Right cardiac atrium (tissue), 5 donors: Measurements from ENCODE around the gene MPV17L2. TPM values are rescaled to one million over a fixed set of nuclear protein-coding genes. Genes with fewer than 3 reads are reported as not detected.
"Not testable (repeated sequence)": the region's sequence is repeated elsewhere in the genome, so short reads cannot be mapped to it uniquely, and the experiment has no call there.

ENCODE experiments used
- ATAC-seq, 2 donors: fragments of 200-7000 bp; cut with Tn5 transposase; one replicate each; pipeline versions ENCODE4 v1.8.0 to v1.9.1; 2020; ENCODE audit warnings: moderate library complexity in 2 of 2, mild to moderate bottlenecking in 1 of 2
- DNase-seq, 3 donors: peaks; one replicate each; pipeline ENCODE4 v3.0.0-alpha.2; 2020
- H3K27ac ChIP-seq: one replicate; pipeline ENCODE4 v1.5.1; 2013; ENCODE audit warnings: mild to moderate bottlenecking, low read length, control low read depth, moderate library complexity
- H3K27me3 ChIP-seq: one replicate; pipeline ENCODE4 v1.6.1; 2013; ENCODE audit not compliant: control insufficient read depth, insufficient read depth
- H3K4me1 ChIP-seq: one replicate; pipeline ENCODE4 v1.6.1; 2013; ENCODE audit warnings: low read length; ENCODE audit not compliant: control insufficient read depth, insufficient read depth
- H3K4me3 ChIP-seq: one replicate; pipeline ENCODE4 v1.5.1; 2013; ENCODE audit warnings: low read length, control low read depth
- H3K9me3 ChIP-seq: one replicate; pipeline ENCODE4 v1.6.1; 2013; ENCODE audit warnings: low read length; ENCODE audit not compliant: control insufficient read depth
- WGBS: extraction: QIAGEN DNeasy Blood & Tissue Kit; methylation state at CpG from one replicate; pipeline ENCODE4 v1.1.7; 2013; 5-methylcytosine and 5-hydroxymethylcytosine counted together
- intact Hi-C, 4 donors: fragments of 100-400 bp; cut with DNase I; formaldehyde crosslinking; loops; one replicate each; pipeline versions ENCODE4 v1.11.0 to v1.14.0; 2022 to 2023
- polyA plus RNA-seq: library from polyadenylated mRNA; stranded (reverse); fragments of 200-250 nt; gene quantifications from one replicate; pipeline ENCODE4 v1.2.3, GENCODE V29; 2013
- total RNA-seq, 4 donors: library from RNA; stranded (reverse); fragmentation: NEBNext Ultra II Directional; extraction: Animal tissue kit (Norgen Biotek cat#: 25700); gene quantifications; one replicate each; pipeline ENCODE4 v1.2.1, GENCODE V29; 2021
- donor health status: healthy with polysubstance abuse.
- donor health status: DM: no; HTN: yes; CAD: no.
- donor health status: DM: no; HTN: no; CAD: no.
- donor health status: DM: no; HTN: yes; CAD: no; lungs with severe emphysema.
- donor health status: DM: yes; HTN: yes; CAD: no.

MPV17L2 gene
- total and polyA plus RNA-seq, 5 donors, result 8.0 to 19.5 (median 11.4) TPM

DNA sequence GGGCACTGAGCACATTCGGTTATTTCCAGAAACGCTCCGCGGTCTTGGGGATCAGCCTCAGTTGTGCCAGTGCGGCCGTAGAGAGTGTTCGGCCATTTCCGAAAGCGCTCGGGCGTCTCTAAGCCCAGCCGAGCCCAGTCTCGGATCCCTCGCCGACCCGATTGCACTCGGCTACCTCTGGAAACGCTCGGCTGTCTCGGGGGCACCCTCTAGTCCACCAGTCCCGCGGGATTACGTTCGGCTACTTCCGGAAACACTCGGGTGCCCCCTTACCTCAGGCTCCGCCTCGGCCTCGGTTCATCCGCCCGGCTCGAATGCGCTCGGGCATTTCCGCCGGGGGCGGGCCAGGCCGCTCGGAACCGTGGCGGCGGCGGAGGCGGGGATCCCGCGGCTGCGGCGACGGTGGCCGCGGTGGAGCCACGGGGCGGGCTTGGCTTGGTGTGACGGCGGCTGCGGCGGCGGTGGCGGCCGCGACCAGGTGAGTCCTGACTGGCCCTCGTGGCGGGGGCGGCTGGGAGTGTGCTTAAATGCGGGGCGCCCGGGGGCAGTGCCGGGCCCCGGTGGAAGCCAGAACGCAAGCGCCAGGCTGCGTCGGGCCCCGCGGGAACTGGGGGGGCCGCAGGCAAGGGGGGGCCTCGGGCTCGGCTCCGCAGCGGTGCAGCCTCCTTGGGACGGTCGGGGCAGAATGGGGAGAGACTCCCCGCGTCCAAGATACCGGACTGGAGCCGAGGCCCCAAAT lies 40.0 kb upstream of the MPV17L2 start, which contains the start of gene PIK3R2:
PIK3R2 (plus strand) TSS at position 347 of the 739 bp plus-strand sequence. CDS start 2,717 bp downstream, outside the sequence.
- under 1% methylated on average over 86 of the region's 86 CpGs for whole genome bisulfite sequencing
- peaks cover 11% of the 10 kb centered on the region for H3K4me1 ChIP-seq
- intact Hi-C loops, result loop anchor here in 2 of 4 donors (5.0 kb wide), 1 partner anchor 36 kb away; no protein-coding TSS in a partner anchor
- H3K9me3 ChIP-seq, result no peaks in the 10 kb centered on the region
- peak; percentile 91 to 92 for ATAC-seq
- DNase-seq, result peak; percentile 100
- H3K27me3 ChIP-seq, result no peaks in the 10 kb centered on the region
- peak within 1 kb of the TSS; percentile 84 for H3K4me3 ChIP-seq
- H3K27ac ChIP-seq, result peak within 1 kb of the TSS; percentile 99

DNA sequence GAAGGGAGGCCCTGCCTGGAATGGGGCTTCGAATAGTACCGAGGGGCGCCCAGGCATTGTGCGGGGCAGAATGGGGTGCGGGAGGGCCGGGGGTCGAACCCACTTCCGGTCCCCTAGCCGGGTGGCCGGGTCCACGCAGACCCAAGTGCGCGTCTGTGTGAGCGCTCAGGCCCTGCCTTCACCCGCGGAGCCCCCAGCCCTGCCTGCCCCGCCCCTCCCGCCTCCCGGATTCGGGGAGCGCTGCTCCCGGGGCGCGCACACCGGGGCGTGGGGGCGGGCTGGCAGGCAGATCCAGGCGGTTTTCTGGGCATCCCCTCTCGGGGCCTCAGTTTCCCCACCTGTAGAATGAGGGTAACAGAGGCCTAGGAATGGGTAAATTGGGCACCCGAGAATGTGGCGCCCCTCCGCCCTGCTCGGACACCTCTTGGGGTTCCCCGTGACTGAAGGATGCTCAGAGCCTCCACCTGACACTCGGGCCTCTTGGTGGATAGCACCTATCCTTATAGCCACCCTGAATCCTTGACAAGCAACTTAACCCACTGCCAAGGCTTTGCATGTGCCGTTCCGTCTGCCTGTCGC lies 39.4 kb upstream of the MPV17L2 start:
- peak; percentile 49 to 80 (median 72) for DNase-seq
- 3% methylated on average over 38 of the region's 38 CpGs for WGBS
- Histone ChIP-seq H3K4me1 (peaks cover 11% of the 10 kb centered on the region), H3K27me3 (no peaks in the 10 kb centered on the region), H3K4me3 (peak overlapping the region; percentile 84), H3K9me3 (no peaks in the 10 kb centered on the region), H3K27ac (peak overlapping the region; percentile 79)
- intact Hi-C loops, result loop anchor here in 2 of 4 donors (5.0 kb wide), 1 partner anchor 36 kb away; no protein-coding TSS in a partner anchor
- ATAC-seq, result peak in 1 of 2 donors; percentile 2

DNA sequence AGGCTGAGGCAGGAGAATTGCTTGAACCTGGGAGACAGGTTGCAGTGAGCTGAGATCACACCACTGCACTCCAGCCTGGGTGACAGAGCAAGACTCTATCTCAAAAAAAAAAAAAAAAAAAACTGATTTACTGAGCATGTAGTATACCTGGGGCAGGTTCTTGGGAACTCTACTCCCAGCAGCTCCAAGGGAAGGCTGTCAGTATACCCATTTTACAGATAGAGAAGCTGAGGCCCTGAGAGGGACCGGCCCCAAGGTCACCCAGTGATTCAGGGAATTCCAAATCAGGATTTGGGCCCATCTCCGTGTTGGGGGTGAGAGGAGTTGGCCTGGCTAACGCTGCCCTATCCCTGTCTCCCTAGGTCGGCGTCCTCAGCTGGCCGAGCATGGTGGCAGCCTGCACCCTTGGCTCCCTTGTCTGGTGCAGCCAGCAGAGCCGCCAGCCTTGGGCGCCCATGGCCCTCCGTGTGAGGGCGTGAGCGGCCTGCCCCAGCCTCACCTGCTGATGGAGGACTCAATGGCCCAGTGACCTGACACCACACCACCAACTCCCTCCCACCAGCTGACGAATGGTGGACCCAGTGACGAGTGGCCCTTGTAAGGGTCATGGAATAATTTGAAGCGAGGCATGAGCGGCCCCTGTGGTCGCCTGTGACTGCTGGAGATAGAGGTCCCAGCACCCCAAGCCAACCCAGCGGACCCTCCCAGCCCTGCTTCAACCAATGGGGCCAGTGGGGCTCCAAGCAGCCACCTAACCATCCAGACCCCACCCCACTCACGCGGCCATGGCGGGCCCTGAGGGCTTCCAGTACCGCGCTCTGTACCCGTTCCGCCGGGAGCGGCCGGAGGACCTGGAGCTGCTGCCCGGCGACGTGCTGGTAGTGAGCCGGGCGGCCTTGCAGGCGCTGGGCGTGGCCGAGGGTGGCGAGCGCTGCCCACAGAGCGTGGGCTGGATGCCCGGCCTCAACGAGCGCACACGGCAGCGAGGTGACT lies 37.6 kb upstream of the MPV17L2 start:
- Histone ChIP-seq H3K4me1 (peaks cover 12% of the 10 kb centered on the region), H3K27me3 (no peaks in the 10 kb centered on the region), H3K4me3 (no peak overlapping the region), H3K27ac (no peak overlapping the region), H3K9me3 (no peaks in the 10 kb centered on the region)
- intact Hi-C loops, result no loop called here
- DNase-seq, result peak in 1 of 3 donors; percentile 58
- no peak for ATAC-seq
- 95% methylated on average over 43 of the region's 43 CpGs for WGBS

DNA sequence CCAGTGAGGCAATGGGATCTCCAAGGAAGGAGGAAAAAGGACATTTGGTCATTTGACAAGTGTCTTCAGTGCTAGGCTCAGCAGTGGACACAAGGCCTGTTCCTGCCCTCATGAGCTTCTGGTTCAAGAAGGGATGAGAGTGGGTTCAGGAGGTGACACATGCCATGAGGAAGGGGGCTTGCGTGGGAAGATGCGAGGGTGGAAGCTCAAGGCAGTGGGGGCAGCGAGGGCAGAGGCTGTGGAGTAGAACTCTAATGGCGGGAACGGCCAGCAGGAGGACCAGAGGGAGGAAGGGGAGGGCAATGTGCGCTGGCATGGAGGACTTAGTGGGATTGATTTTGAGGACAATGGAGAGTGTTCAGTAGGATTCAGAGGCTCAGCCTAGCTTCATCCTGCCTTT lies 36.8 kb upstream of the MPV17L2 start:
- DNase-seq, result no peak
- no peak overlapping the region for H3K27ac ChIP-seq
- no peaks in the 10 kb centered on the region for H3K27me3 ChIP-seq
- intact Hi-C loops, result no loop called here
- H3K4me1 ChIP-seq, result peaks cover 13% of the 10 kb centered on the region
- no peaks in the 10 kb centered on the region for H3K9me3 ChIP-seq
- no peak for ATAC-seq
- 95% methylated on average over 5 of the region's 6 CpGs for WGBS
- no peak overlapping the region for H3K4me3 ChIP-seq

DNA sequence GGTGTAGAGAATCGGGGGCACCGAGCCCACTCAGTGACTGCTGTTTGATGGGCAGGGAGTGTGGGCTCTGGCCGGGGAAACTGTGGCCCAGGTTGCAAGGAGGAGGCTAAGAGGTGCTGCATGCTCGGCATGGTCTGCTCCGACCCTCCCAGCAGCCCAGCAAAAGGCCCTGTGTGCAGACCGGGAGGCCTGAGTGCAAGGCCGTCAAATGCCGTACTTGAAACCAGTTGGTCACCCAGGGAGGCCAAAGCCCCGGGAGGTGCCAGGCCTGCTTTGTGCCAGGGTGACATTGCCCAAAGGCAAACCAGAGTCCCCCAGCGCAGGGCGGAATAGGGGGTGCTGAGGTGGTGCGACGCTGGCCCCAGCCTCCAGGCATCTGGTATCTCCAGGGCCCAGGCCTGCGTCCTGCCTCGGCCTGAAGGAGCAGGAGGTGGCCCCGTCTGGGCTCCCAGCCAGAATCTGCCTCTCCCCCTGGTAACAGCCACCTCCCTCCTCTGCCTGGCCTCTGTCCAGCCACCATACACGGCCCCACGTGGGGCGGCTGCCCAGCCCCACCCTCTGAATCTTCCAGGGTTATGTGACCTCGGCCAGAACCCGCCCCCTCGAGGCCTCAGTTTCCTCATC lies 36.1 kb upstream of the MPV17L2 start:
- H3K4me3 ChIP-seq, result no peak overlapping the region
- intact Hi-C loops, result no loop called here

DNA sequence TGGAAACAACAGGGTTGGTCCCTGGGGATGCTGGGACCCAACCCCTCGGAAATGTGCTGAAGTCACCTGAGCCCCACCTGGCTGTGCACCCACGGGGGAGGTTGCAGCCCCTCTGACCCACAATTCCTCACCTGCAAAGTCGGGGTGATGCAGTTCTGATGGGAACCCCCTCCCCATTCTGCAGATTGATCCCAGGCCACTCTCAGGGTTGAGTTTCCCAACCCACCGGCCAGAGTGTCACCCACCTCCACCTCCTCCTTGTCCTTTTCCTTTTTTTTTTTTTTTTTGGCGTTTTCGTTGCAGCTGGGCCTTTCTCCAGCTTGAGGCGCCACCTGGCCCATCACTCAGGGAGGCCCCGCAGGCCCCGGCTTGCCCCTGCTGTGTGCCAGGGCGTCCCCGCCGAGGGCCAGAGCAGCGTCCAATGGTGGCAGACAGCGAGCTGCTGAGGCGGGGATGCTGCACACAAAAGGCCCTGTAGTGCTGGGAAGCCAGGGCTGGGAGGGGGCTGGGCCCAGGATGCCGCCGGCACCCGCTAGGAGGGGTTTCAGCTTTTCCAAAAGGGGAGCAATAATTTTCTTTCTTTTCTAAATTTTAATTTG lies 35.5 kb upstream of the MPV17L2 start:
- Histone ChIP-seq H3K27ac (peak overlapping the region; percentile 63), H3K4me3 (no peak overlapping the region), H3K4me1 (peaks cover 13% of the 10 kb centered on the region), H3K27me3 (no peaks in the 10 kb centered on the region), H3K9me3 (no peaks in the 10 kb centered on the region)
- 44% methylated on average over 18 of the region's 18 CpGs for WGBS
- ATAC-seq (no peak), DNase-seq (peak in 1 of 3 donors; percentile 63)
- intact Hi-C loops, result no loop called here

More for the DNA sequence above, 36.1 kb upstream of the MPV17L2 start:
- ATAC-seq (peak; percentile 38 to 45), DNase-seq (peak; percentile 94 to 96 (median 96))
- peaks cover 13% of the 10 kb centered on the region for H3K4me1 ChIP-seq
- 31% methylated on average over 22 of the region's 22 CpGs for WGBS
- no peaks in the 10 kb centered on the region for H3K27me3 ChIP-seq
- no peaks in the 10 kb centered on the region for H3K9me3 ChIP-seq
- peak overlapping the region; percentile 63 for H3K27ac ChIP-seq

DNA sequence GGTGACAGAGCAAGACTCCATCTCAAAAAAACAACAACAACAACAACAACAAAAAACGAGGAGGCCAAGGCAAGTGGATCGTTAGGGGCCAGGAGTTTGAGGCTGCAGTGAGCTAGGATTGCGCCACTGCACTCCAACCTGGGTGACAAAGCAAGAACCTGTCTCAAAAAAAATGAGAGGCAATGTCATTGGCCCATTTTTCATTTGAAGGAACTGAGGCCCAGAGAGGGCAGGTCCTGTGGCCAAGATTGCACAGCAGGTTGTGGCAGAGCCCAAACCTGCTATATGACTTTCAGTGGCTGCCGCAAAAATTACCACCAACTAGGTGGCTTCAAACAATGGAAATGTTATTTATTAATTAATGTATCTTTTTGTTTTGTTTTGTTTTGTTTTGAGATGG lies 34.6 kb upstream of the MPV17L2 start:
- Histone ChIP-seq H3K9me3 (no peaks in the 10 kb centered on the region), H3K4me1 (peaks cover 13% of the 10 kb centered on the region), H3K27ac (no peak overlapping the region), H3K27me3 (no peaks in the 10 kb centered on the region), H3K4me3 (no peak overlapping the region)
- WGBS, result 87% methylated on average over 4 of the region's 4 CpGs
- peak in 1 of 3 donors; percentile 20 for DNase-seq
- intact Hi-C loops, result no loop called here
- ATAC-seq, result no peak

DNA sequence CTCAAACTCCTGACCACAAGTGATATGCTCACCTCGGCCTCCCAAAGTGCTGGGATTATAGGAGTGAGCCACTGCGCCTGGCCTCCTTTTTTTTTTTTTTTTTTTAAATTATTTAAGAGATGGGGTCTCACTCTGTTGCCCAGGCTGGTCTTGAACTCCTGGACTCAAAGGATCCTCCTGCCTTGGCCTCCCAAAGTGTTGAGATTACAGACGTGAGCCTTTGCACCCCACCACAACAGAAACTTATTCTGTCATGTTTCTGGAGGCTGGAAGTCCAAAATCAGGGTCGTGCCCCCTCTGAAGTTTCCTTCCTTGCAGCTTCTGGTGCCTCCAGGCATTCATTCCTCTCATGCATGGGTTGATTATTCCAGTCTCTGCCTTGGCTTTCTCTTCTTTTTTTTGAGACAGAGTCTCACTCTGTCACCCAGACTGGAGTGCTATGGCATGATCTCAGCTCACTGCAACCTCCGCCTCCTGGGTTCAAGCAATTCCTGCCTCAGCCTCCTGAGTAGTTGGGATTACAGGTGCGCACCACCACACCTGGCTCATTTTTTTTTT lies 33.9 kb upstream of the MPV17L2 start:
- ATAC-seq, H3K27me3 ChIP-seq, H3K9me3 ChIP-seq, H3K4me3 ChIP-seq, intact Hi-C loops, H3K27ac ChIP-seq, DNase-seq: not testable (repeated sequence)
- 84% methylated on average over 6 of the region's 6 CpGs for WGBS
- H3K4me1 ChIP-seq, result peaks cover 11% of the 10 kb centered on the region

DNA sequence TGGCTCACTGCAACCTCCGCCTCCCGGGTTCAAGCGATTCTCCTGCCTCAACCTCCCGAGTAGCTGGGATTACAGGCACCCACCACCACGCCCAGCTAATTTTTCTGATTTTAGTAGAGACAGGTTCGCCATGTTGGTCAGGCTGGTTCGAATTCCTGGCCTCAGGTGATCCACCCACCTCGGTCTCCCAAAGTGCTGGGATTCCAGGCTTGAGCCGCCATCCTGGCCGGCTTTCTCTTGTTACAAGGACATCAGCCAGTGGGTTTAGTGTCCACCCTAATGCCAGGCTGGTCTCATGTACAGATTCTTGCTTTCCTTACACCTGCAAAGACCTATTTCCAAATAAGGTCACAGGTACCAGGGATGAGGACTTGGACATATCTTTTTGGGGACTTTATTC lies 33.2 kb upstream of the MPV17L2 start:
- Histone ChIP-seq H3K4me1 (peaks cover 7% of the 10 kb centered on the region), H3K27me3 (no peaks in the 10 kb centered on the region), H3K4me3 (no peak overlapping the region), H3K9me3 (no peaks in the 10 kb centered on the region), H3K27ac (no peak overlapping the region)
- intact Hi-C loops, result loop anchor here in 2 of 4 donors (5.0 to 10.0 kb wide), 2 partner anchors 45 to 48 kb away; no protein-coding TSS in a partner anchor
- DNase-seq (no peak), ATAC-seq (no peak)
- WGBS, result 96% methylated on average over 10 of the region's 10 CpGs
